Rectal smooth muscle tissue (tissue), 1 donor: ENCODE measurements around the gene TMC5.
A peak's percentile ranks its signal among the peaks of the same experiment; 100 is the strongest.
"Not testable (repeated sequence)": the region's sequence is repeated elsewhere in the genome, so short reads cannot be mapped to it uniquely, and the experiment has no call there.

Source experiments
- H3K27ac ChIP-seq: one replicate; pipeline ENCODE4 v1.7.0; 2013; ENCODE audit warnings: low read depth, low read length, inconsistent platforms
- H3K27me3 ChIP-seq: one replicate; pipeline ENCODE4 v1.7.0; 2013; ENCODE audit warnings: low read length; ENCODE audit not compliant: control insufficient read depth, insufficient read depth
- H3K36me3 ChIP-seq: one replicate; pipeline ENCODE4 v1.7.0; 2013; ENCODE audit warnings: low read length; ENCODE audit not compliant: control insufficient read depth, insufficient read depth
- H3K4me1 ChIP-seq: one replicate; pipeline ENCODE4 v1.7.0; 2013; ENCODE audit warnings: low read length; ENCODE audit not compliant: control insufficient read depth, insufficient read depth
- H3K4me3 ChIP-seq: one replicate; pipeline ENCODE4 v1.7.0; 2013; ENCODE audit warnings: low read length
- H3K9ac ChIP-seq: one replicate; pipeline ENCODE4 v1.7.0; 2013; ENCODE audit warnings: low read length

The TMC5 gene

GRCh38 chr16:19412055-19412454 is 5.6 kb upstream of the TMC5 start:
- H3K4me3 ChIP-seq, H3K36me3 ChIP-seq, H3K27me3 ChIP-seq, H3K9ac ChIP-seq, H3K4me1 ChIP-seq, H3K27ac ChIP-seq: not testable (repeated sequence)

GRCh38 chr16:19415461-19415860 is 2.2 kb upstream of the TMC5 start:
- H3K27ac ChIP-seq = no peak overlapping the region
- no peaks in the 10 kb centered on the region for H3K27me3 ChIP-seq
- H3K36me3 ChIP-seq = no peaks in the 10 kb centered on the region
- no peaks in the 10 kb centered on the region for H3K4me1 ChIP-seq
- H3K4me3 ChIP-seq = no peak overlapping the region
- H3K9ac ChIP-seq = no peak overlapping the region

- Histone ChIP-seq H3K27ac (no peak overlapping the region), H3K9ac (no peak overlapping the region), H3K4me1 (no peaks in the 10 kb centered on the region), H3K36me3 (no peaks in the 10 kb centered on the region), H3K4me3 (no peak overlapping the region), H3K27me3 (no peaks in the 10 kb centered on the region)
These were observed 1.8 kb upstream of the TMC5 start for GRCh38 chr16:19415918-19416317.

DNA sequence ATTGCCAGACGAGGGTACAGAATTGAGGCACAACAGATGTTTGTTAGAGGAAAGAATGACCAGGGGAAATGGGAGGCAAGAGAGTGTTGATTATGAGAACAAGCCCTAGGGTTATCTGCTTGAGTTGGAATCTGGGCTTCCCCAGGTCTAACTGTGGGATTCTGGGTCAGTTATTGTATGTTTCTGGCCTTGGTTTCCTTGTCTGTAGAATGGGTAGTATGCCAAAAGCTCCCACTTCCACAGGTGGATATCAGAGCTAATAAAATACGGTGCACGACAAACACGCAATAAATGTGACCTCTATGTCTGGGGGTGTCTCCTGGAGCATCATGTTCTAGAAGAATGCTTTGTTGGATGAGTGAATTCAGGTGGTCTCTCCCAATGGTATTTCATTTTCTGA is 517 bp downstream of the TMC5 start:
- Histone ChIP-seq H3K27me3 (no peaks in the 10 kb centered on the region), H3K4me1 (no peaks in the 10 kb centered on the region), H3K27ac (no peak overlapping the region), H3K36me3 (no peaks in the 10 kb centered on the region), H3K4me3 (peak overlapping the region; percentile 38), H3K9ac (no peak overlapping the region)

DNA sequence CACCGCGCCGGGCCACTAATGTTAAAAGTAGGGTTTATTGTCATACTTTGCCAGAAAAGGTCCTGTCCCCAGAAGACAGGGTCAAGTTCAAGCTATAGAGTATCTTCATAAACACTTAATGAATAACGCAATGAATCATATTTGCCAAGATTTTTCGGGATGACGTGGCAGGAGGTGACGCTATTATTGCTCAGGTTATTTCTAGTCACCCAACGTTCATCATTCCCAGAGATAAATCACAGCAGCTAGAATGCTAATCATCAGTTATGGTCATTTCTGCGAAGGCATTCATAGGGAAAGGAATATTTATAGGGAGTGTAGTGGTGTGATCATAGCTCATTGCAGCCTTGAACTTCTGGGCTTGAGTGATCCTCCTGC is 2.0 kb downstream of the TMC5 start:
- Histone ChIP-seq H3K27me3 (no peaks in the 10 kb centered on the region), H3K9ac (no peak overlapping the region), H3K4me3 (no peak overlapping the region), H3K36me3 (no peaks in the 10 kb centered on the region), H3K4me1 (no peaks in the 10 kb centered on the region), H3K27ac (no peak overlapping the region)

DNA sequence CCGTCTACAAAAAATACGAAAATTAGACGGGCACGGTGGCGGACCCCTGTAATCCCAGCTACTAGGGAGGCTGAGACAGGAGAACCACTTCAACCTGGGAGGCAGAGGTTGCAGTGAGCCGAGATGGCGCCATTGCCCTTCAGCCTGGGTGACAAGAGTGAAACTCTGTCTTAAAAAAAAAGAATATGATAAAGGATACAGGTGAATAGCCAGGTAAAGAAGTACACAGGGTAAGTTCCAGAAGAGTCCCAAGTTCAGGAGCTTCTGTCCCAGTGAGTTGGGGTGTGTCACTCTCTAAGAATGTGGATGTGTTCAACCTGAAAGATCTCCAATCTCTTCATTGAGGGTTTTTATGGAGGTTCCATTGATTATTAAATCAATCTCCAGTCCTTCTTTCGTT is 6.8 kb downstream of the TMC5 start:
- Histone ChIP-seq H3K27me3 (no peaks in the 10 kb centered on the region), H3K4me3 (no peak overlapping the region), H3K27ac (no peak overlapping the region), H3K4me1 (no peaks in the 10 kb centered on the region), H3K36me3 (no peaks in the 10 kb centered on the region), H3K9ac (no peak overlapping the region)

- no peak overlapping the region for H3K4me3 ChIP-seq
- no peaks in the 10 kb centered on the region for H3K27me3 ChIP-seq
- H3K9ac ChIP-seq = no peak overlapping the region
- no peaks in the 10 kb centered on the region for H3K36me3 ChIP-seq
- no peaks in the 10 kb centered on the region for H3K4me1 ChIP-seq
- no peak overlapping the region for H3K27ac ChIP-seq
These were observed 12.7 kb downstream of the TMC5 start for GRCh38 chr16:19430345-19430744.

DNA sequence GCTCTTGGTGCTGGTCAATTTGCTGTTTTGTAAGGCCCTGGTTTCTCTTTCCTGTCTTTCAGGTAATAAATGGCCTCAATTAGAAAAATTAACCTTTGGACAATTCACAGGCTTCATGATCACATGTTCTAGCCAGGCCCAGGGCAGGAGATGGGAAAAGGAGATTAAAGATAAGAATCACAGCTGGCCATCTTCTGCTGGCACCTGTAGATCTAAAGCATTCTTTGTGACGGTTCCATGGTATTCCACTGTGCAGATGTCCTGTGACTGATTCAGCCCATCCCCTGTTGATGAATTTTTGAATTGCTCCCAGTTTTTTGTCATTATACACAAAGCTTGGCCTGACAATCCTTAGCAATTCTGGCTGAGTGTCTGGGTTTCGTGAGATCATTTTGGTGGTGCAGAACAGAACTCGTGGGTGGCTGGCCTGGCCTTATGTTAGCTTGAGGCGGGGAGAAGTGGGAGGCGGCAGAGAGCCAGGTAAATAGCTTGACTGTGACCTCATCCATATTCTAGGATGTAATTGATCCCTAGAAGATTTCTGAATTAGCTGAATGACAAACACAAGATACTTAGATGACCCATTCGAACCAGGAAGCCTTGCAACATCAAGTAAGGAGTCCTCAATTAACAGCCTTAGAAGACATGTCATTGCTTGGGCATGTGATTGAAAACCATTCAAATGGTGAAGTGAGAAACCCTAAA is 14.1 kb downstream of the TMC5 start:
- no peak overlapping the region for H3K4me3 ChIP-seq
- no peaks in the 10 kb centered on the region for H3K27me3 ChIP-seq
- no peak overlapping the region for H3K27ac ChIP-seq
- no peak overlapping the region for H3K9ac ChIP-seq
- no peaks in the 10 kb centered on the region for H3K4me1 ChIP-seq
- no peaks in the 10 kb centered on the region for H3K36me3 ChIP-seq

GRCh38 chr16:19432429-19432828 is 14.7 kb downstream of the TMC5 start:
- H3K27ac ChIP-seq = no peak overlapping the region
- H3K27me3 ChIP-seq = no peaks in the 10 kb centered on the region
- H3K9ac ChIP-seq = no peak overlapping the region
- H3K4me3 ChIP-seq = no peak overlapping the region
- H3K36me3 ChIP-seq = no peaks in the 10 kb centered on the region
- H3K4me1 ChIP-seq = no peaks in the 10 kb centered on the region

DNA sequence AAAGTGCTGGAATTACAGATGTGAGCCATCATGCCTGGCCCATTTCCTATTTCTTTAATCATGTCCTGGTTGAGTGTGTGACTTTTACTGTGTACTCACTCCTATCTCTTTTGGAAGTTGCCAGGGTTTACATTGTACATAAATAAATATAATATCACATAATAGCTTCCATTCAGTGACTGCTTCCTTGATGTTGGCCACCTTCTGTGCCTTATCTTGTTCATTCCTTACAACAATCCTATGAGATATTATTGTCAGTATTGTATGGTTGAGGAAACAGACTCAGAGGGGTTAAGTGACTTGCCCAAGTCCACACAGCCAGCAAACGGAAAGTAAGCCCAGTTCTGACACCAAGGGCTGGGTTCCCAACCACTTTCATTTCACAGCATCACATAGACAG is 16.9 kb downstream of the TMC5 start:
- Histone ChIP-seq H3K9ac (no peak overlapping the region), H3K27ac (no peak overlapping the region), H3K36me3 (no peaks in the 10 kb centered on the region), H3K27me3 (no peaks in the 10 kb centered on the region), H3K4me1 (no peaks in the 10 kb centered on the region), H3K4me3 (no peak overlapping the region)

DNA sequence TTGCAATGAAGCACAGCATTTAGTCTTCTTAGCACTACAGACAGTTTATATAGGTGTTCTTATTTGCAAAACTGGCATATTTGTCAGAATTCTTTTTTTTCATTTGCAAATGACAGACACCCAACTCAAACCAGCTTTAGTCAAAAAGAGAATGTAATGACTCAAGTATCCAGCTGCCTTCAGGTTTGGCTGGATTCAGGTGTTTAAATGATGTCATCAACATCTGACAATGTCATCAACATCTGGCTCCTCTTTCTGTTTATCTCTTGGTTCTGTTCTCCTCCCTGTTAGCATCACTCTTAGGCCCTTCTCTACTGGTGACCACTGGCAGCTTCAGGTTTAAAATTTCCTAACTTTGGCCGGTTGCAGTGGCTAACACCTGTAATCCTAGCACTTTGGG is 18.9 kb downstream of the TMC5 start:
- Histone ChIP-seq H3K27ac (no peak overlapping the region), H3K4me3 (no peak overlapping the region), H3K27me3 (no peaks in the 10 kb centered on the region), H3K36me3 (no peaks in the 10 kb centered on the region), H3K4me1 (no peaks in the 10 kb centered on the region), H3K9ac (no peak overlapping the region)

- Histone ChIP-seq H3K27me3 (no peaks in the 10 kb centered on the region), H3K4me1 (no peaks in the 10 kb centered on the region), H3K9ac (no peak overlapping the region), H3K4me3 (no peak overlapping the region), H3K36me3 (no peaks in the 10 kb centered on the region), H3K27ac (no peak overlapping the region)
These were observed 19.6 kb downstream of the TMC5 start for GRCh38 chr16:19437280-19437679.

DNA sequence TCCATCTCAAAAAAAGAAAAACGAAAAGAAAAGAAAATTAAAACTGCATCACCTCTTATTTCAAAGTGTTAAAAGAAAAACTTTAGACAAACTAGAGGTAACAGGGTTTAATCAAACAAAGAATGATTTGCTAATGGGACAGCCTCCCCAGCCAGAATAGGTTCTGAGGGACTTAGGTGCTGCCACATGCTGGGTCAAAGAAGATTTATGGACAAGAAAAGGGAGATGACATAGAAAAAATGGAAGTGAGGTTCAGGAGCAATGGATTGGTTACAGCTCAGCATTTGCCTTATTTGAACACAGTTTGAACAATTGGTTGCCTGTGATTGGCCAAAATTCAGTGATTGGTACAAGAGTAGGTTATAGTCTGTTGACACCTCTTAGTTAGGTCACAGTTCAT is 21.1 kb downstream of the TMC5 start:
- no peak overlapping the region for H3K9ac ChIP-seq

More for the DNA sequence above, 21.1 kb downstream of the TMC5 start:
- H3K36me3 ChIP-seq = no peaks in the 10 kb centered on the region
- H3K4me1 ChIP-seq = no peaks in the 10 kb centered on the region
- H3K27me3 ChIP-seq = no peaks in the 10 kb centered on the region
- H3K4me3 ChIP-seq = no peak overlapping the region
- H3K27ac ChIP-seq = no peak overlapping the region
